Testis (tissue), 3 donors: ENCODE measurements around the gene CACNG6. TPM values are rescaled to one million over a fixed set of nuclear protein-coding genes. Genes with fewer than 3 reads are reported as not detected.
A peak's percentile ranks its signal among the peaks of the same experiment; 100 is the strongest.

ENCODE experiments used
- DNase-seq: peaks from one replicate; pipeline ENCODE4 v3.0.0-alpha.2; 2019
- H3K27ac ChIP-seq, 2 donors: fragments of 200-600 bp; sonication (generic); one replicate each; pipeline ENCODE4 v1.5.1; 2019
- H3K27me3 ChIP-seq: fragments of 200-600 bp; sonication (generic); one replicate; pipeline ENCODE4 v1.5.1; 2019
- H3K36me3 ChIP-seq: fragments of 200-600 bp; sonication (generic); one replicate; pipeline ENCODE4 v1.5.1; 2017; ENCODE audit warnings: low read depth; ENCODE audit errors: missing control alignments
- H3K4me1 ChIP-seq: fragments of 200-600 bp; sonication (generic); one replicate; pipeline ENCODE4 v1.5.1; 2019
- H3K4me3 ChIP-seq, 2 donors: fragments of 200-600 bp; sonication (generic); one replicate each; pipeline ENCODE4 v1.5.1; 2017 to 2019
- H3K9me3 ChIP-seq: fragments of 200-600 bp; sonication (generic); one replicate; pipeline ENCODE4 v1.5.1; 2017
- CTCF ChIP-seq, 3 experiments: fragments of 450-650 bp in 2 of 3; fragments of 200-600 bp in 1 of 3; sonication (generic) in 1 of 3; IDR thresholded peaks; one replicate each; pipeline ENCODE4 v1.5.1; 2016 to 2019; ENCODE audit warnings: antibody characterized with exemption in 3 of 3, mild to moderate bottlenecking in 2 of 3, moderate library complexity in 1 of 3
- POLR2A ChIP-seq: fragments of 450-650 bp; IDR thresholded peaks from one replicate; pipeline ENCODE4 v1.6.1; 2017; ENCODE audit warnings: antibody characterized with exemption, mild to moderate bottlenecking, moderate library complexity
- WGBS, 2 donors: methylation state at CpG; one replicate each; pipeline ENCODE4 v1.1.5; 2018; 5-methylcytosine and 5-hydroxymethylcytosine counted together
- intact Hi-C: fragments of 100-400 bp; cut with DNase I; formaldehyde crosslinking; loops from one replicate; pipeline ENCODE4 v1.15.1; 2023; ENCODE audit warnings: low total_unique reads
- polyA plus RNA-seq: library from polyadenylated mRNA; stranded (reverse); fragments of 350-450 nt; fragmentation: Illumina TruSeq; extraction: RNeasy Lipid Tissue Mini Kit (QIAGEN cat#74804); gene quantifications from one replicate; pipeline ENCODE4 v1.2.3, GENCODE V29; 2014; ENCODE audit warnings: low read depth, low replicate concordance; ENCODE audit not compliant: insufficient read depth
- total RNA-seq, 2 donors: library from RNA; depleted of rRNA; stranded (reverse); fragments of >200 nt; gene quantifications; one replicate each; pipeline ENCODE4 v1.2.3, GENCODE V29; 2016

The CACNG6 gene
- total and polyA plus RNA-seq, 3 donors from 2014 or later: 2.1 to 5.5 (median 5.3) TPM

DNA sequence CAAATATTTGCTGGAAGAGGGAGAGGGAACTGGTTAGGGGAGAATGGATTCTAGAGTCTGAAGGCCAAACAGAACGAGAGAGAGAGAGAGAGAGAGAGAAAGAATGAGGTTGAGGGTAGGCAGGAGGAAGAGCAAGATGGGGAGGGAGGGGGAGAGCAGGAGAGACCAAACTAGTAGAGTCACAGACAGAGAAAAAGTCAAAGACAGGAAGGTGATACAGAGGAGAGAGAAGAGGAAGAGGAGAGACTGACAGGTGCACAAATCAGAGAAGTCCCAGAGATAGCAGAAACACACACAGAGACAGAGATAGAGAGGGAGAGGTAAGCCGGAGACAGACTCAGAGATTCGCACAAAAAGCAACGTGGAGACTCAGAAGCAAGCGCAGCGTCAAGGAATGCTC lies 5.6 kb upstream of the CACNG6 start:
- WGBS, 2 donors: 69 to 80% methylated on average over 6 of the region's 6 CpGs
- Histone ChIP-seq H3K27ac (no peak overlapping the region), H3K4me3 (no peak overlapping the region), H3K9me3 (no peaks in the 10 kb centered on the region), H3K27me3 (no peaks in the 10 kb centered on the region), H3K4me1 (no peaks in the 10 kb centered on the region), H3K36me3 (no peaks in the 10 kb centered on the region)
- intact Hi-C loops: no loop called here
- TF ChIP-seq CTCF (IDR thresholded peaks at IDR 0.05) (no peak), POLR2A (no peak)
- DNase-seq: no peak

DNA sequence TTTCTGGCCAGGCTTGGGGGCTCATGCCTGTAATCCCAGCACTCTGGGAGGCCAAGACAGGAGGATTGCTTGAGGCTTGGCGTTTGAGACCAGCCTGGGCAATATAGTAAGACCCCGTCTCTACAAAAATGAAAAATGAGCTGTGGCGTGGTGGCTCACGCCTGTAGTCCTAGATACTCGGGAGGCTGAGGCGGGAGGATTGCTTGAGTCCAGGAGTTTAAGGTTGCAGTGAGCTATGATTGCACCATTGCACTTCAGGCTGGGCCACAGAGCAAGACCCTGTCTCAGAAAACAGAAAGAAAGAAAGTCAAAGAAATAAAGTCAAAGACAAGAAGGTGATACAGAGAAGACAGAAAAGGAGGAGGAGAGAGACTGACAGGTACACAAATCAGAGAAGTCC lies 2.5 kb upstream of the CACNG6 start:
- intact Hi-C loops: no loop called here
- H3K36me3 ChIP-seq: no peaks in the 10 kb centered on the region
- no peak for DNase-seq
- 89 to 93% methylated on average over 6 of the region's 6 CpGs for WGBS, 2 donors
- no peak overlapping the region for H3K27ac ChIP-seq
- no peaks in the 10 kb centered on the region for H3K27me3 ChIP-seq
- H3K4me3 ChIP-seq: no peak overlapping the region
- TF ChIP-seq CTCF (IDR thresholded peaks at IDR 0.05) (no peak), POLR2A (no peak)
- peaks cover 3% of the 10 kb centered on the region for H3K4me1 ChIP-seq
- no peaks in the 10 kb centered on the region for H3K9me3 ChIP-seq

GRCh38 chr19:53989600-53990533 lies 1.6 kb upstream of the CACNG6 start:
- no peaks in the 10 kb centered on the region for H3K27me3 ChIP-seq
- DNase-seq: no peak
- WGBS, 2 donors: 67 to 72% methylated on average over 14 to 21 of the region's 22 CpGs
- no peaks in the 10 kb centered on the region for H3K36me3 ChIP-seq
- H3K27ac ChIP-seq: no peak overlapping the region
- H3K4me1 ChIP-seq: peaks cover 3% of the 10 kb centered on the region
- intact Hi-C loops: no loop called here
- H3K4me3 ChIP-seq: no peak overlapping the region
- TF ChIP-seq POLR2A (no peak), CTCF (IDR thresholded peaks at IDR 0.05) (no peak)
- H3K9me3 ChIP-seq: no peaks in the 10 kb centered on the region

DNA sequence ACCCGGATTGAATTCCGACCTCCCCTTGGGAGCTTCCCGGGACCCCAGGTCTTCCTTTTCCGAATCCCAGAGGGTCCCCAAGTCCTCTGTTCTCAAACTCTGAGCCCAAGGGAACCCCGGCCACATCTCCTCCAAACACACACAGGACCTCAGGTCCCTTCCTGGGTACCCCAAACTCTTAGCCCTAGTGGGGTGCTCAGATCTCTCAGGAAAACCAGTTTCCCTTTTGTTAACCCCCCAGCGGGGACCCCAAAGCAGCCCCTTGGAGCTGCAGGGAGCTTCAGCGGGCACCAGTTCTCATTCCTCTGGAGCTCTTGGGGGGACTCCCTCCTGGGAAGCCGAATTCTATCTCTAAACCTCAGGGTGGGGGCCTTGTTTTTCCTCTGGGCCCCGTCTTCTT lies 774 bp downstream of the CACNG6 start:
- DNase-seq: no peak
- H3K9me3 ChIP-seq: no peaks in the 10 kb centered on the region
- TF ChIP-seq POLR2A (no peak), CTCF (IDR thresholded peaks at IDR 0.05) (no peak)
- intact Hi-C loops: no loop called here
- no peaks in the 10 kb centered on the region for H3K27me3 ChIP-seq
- peak overlapping the region in 1 of 2 donors; percentile 36 for H3K4me3 ChIP-seq
- 45 to 52% methylated on average over 9 of the region's 9 CpGs for WGBS, 2 donors
- H3K36me3 ChIP-seq: no peaks in the 10 kb centered on the region
- no peak overlapping the region for H3K27ac ChIP-seq
- H3K4me1 ChIP-seq: peaks cover 3% of the 10 kb centered on the region
